OCI-M1 (cell line): ENCODE results near the gene SLMAP.
"Not testable (repeated sequence)": the region's sequence is repeated elsewhere in the genome, so short reads cannot be mapped to it uniquely, and the experiment has no call there.

Experiments used
- DNase-seq: peaks from one replicate; lab custom pipeline; 2025; lab: John Stamatoyannopoulos, UW

SLMAP gene

GRCh38 chr3:57827757-57828156 is 71.6 kb downstream of the SLMAP start:
- no peak for DNase-seq

GRCh38 chr3:57832486-57832885 is 76.4 kb downstream of the SLMAP start:
- DNase-seq: no peak

GRCh38 chr3:57832900-57833313 is 76.8 kb downstream of the SLMAP start:
- DNase-seq: no peak

- DNase-seq: no peak
Observed at GRCh38 chr3:57833763-57834162, 77.7 kb downstream of the SLMAP start.

GRCh38 chr3:57837686-57838085 is 81.6 kb downstream of the SLMAP start:
- DNase-seq: no peak

- no peak for DNase-seq
Observed at GRCh38 chr3:57838627-57839026, 82.5 kb downstream of the SLMAP start.

- DNase-seq: peak; percentile 56
Observed at GRCh38 chr3:57840473-57840872, 84.4 kb downstream of the SLMAP start.

GRCh38 chr3:57841818-57842217 is 85.7 kb downstream of the SLMAP start:
- DNase-seq: no peak

GRCh38 chr3:57848177-57848738 is 92.1 kb downstream of the SLMAP start:
- no peak for DNase-seq

- DNase-seq: no peak
Observed at GRCh38 chr3:57851304-57851703, 95.2 kb downstream of the SLMAP start.

GRCh38 chr3:57852896-57853295 is 96.8 kb downstream of the SLMAP start:
- peak; percentile 22 for DNase-seq

GRCh38 chr3:57855281-57855680 is 99.2 kb downstream of the SLMAP start:
- DNase-seq: no peak

GRCh38 chr3:57855943-57856342 is 99.8 kb downstream of the SLMAP start:
- DNase-seq: no peak

GRCh38 chr3:57856675-57857074 is 100.6 kb downstream of the SLMAP start:
- DNase-seq: no peak

- no peak for DNase-seq
Observed at GRCh38 chr3:57862894-57863293, 106.8 kb downstream of the SLMAP start.

- DNase-seq: no peak
Observed at GRCh38 chr3:57863380-57863779, 107.3 kb downstream of the SLMAP start.

GRCh38 chr3:57864853-57865252 is 108.7 kb downstream of the SLMAP start:
- DNase-seq: peak; percentile 14

GRCh38 chr3:57869110-57869509 is 113.0 kb downstream of the SLMAP start:
- not testable (repeated sequence) for DNase-seq

- no peak for DNase-seq
Observed at GRCh38 chr3:57872606-57873005, 116.5 kb downstream of the SLMAP start.

GRCh38 chr3:57876632-57877031 is 120.5 kb downstream of the SLMAP start:
- DNase-seq: no peak

GRCh38 chr3:57877116-57877515 is 121.0 kb downstream of the SLMAP start:
- no peak for DNase-seq

GRCh38 chr3:57884436-57884835 is 128.3 kb downstream of the SLMAP start:
- DNase-seq: not testable (repeated sequence)

GRCh38 chr3:57889807-57890206 is 133.7 kb downstream of the SLMAP start:
- DNase-seq: no peak

GRCh38 chr3:57890874-57891273 is 134.8 kb downstream of the SLMAP start:
- DNase-seq: no peak

- DNase-seq: no peak
Observed at GRCh38 chr3:57892423-57892822, 136.3 kb downstream of the SLMAP start.
